Measurements from ENCODE around the gene CRYGS.

CRYGS gene

GRCh38 chr3:186570096-186570940 lies 26.1 kb upstream of the CRYGS start, which contains the start of gene DNAJB11 (continued):
- TF ChIP-seq ZNF26 (tag by site-specific recombination; IDR thresholded peaks at IDR 0.05) (no peak), ZNF37A (tag by site-specific recombination; IDR thresholded peaks at IDR 0.05) (no peak), ZNF404 (tag by site-specific recombination; IDR thresholded peaks at IDR 0.05) (no peak), ZNF561 (tag by site-specific recombination; IDR thresholded peaks at IDR 0.05; ENCODE audit: borderline replicate concordance) (no peak), ZNF433 (tag by site-specific recombination; IDR thresholded peaks at IDR 0.05; ENCODE audit: low read depth) (no peak), ZNF174 (tag by site-specific recombination; IDR thresholded peaks at IDR 0.05) (no peak), ZNF747 (tag by site-specific recombination; IDR thresholded peaks at IDR 0.05) (no peak), ATF2 (tag by site-specific recombination; IDR thresholded peaks at IDR 0.05; ENCODE audit: low read depth) (peak; percentile 97)
- TF ChIP-seq, protein P1, sequence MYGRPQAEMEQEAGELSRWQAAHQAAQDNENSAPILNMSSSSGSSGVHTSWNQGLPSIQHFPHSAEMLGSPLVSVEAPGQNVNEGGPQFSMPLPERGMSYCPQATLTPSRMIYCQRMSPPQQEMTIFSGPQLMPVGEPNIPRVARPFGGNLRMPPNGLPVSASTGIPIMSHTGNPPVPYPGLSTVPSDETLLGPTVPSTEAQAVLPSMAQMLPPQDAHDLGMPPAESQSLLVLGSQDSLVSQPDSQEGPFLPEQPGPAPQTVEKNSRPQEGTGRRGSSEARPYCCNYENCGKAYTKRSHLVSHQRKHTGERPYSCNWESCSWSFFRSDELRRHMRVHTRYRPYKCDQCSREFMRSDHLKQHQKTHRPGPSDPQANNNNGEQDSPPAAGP (tag by site-specific recombination; IDR thresholded peaks at IDR 0.05): no peak

- Histone ChIP-seq H3K4me1 (ENCODE audit: control insufficient read depth, insufficient read depth, low read length) (no peaks in the 10 kb centered on the region), H3K9me3 (ENCODE audit: control insufficient read depth, insufficient read depth, low read depth, low read length) (no peaks in the 10 kb centered on the region), H3K27ac (ENCODE audit: extremely low read depth, low read depth, low read length) (no peak overlapping the region), H3K36me3 (ENCODE audit: control insufficient read depth in 2 of 2, insufficient read depth in 1 of 2, low read length in 2 of 2) (peaks cover 0 to 29% of the 10 kb centered on the region in 2 experiments), H3K4me3 (ENCODE audit: low read depth, low read length) (peak overlapping the region; percentile 77)
- ChIA-PET CTCF (interaction anchor here (0.6 to 3.0 kb wide), 3 partner anchors 45 to 408 kb away, joined by 3 to 9 read pairs (median 4); no protein-coding TSS in a partner anchor), POLR2A (interaction anchor here (0.7 to 3.3 kb wide), 10 partner anchors 11 to 632 kb away, joined by 3 to 33 read pairs (median 6); partner anchors contain the start of genes EIF4A2 and TRA2B)
- TF ChIP-seq ZFP37 (tag by site-specific recombination; IDR thresholded peaks at IDR 0.05) (0 out of 2 replicates have a peak, but pooled peaks have one; percentile 55), PRDM10 (tag by site-specific recombination; IDR thresholded peaks at IDR 0.05) (no peak)
- TF ChIP-seq, protein P2, sequence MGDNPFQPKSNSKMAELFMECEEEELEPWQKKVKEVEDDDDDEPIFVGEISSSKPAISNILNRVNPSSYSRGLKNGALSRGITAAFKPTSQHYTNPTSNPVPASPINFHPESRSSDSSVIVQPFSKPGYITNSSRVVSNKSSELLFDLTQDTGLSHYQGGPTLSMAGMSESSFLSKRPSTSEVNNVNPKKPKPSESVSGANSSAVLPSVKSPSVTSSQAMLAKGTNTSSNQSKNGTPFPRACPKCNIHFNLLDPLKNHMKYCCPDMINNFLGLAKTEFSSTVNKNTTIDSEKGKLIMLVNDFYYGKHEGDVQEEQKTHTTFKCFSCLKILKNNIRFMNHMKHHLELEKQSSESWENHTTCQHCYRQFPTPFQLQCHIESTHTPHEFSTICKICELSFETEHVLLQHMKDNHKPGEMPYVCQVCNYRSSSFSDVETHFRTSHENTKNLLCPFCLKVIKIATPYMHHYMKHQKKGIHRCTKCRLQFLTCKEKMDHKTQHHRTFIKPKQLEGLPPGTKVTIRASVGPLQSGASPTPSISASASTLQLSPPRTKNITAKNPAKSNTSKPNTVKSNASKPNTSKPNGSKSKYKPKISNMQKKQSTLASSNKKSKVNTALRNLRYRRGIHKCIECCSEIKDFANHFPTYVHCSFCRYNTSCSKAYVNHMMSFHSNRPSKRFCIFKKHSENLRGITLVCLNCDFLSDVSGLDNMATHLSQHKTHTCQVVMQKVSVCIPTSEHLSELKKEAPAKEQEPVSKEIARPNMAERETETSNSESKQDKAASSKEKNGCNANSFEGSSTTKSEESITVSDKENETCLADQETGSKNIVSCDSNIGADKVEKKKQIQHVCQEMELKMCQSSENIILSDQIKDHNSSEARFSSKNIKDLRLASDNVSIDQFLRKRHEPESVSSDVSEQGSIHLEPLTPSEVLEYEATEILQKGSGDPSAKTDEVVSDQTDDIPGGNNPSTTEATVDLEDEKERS (tag by site-specific recombination; IDR thresholded peaks at IDR 0.05): no peak
Measured at GRCh38 chr3:186569779-186570095, 25.6 kb upstream of the CRYGS start.
